Activated naive CD4-positive, alpha-beta T cell treated with Interleukin-2 at 50 U/mL for 16 hours (primary cell): ENCODE results near the gene CBLB.

Experiments used
- DNase-seq: peaks from one replicate; pipeline ENCODE4 v3.0.0-alpha.2; 2020

CBLB gene

GRCh38 chr3:105676621-105677300, 192.1 kb downstream of the CBLB start:
- peak; percentile 59 for DNase-seq

- DNase-seq, result no peak
Observed at GRCh38 chr3:105674437-105675065, 194.3 kb downstream of the CBLB start.

- DNase-seq, result no peak
Observed at GRCh38 chr3:105672996-105673395, 195.8 kb downstream of the CBLB start.

GRCh38 chr3:105662306-105662705, 206.5 kb downstream of the CBLB start:
- DNase-seq, result no peak

GRCh38 chr3:105661461-105661860, 207.4 kb downstream of the CBLB start:
- DNase-seq, result no peak

- no peak for DNase-seq
Observed at GRCh38 chr3:105656651-105657504, 211.9 kb downstream of the CBLB start.

GRCh38 chr3:105653868-105654267, 214.9 kb downstream of the CBLB start:
- no peak for DNase-seq

- DNase-seq, result no peak
Observed at GRCh38 chr3:105653166-105653565, 215.6 kb downstream of the CBLB start.

GRCh38 chr3:105649480-105649879, 219.3 kb downstream of the CBLB start:
- DNase-seq, result no peak

GRCh38 chr3:105647047-105647446, 221.8 kb downstream of the CBLB start:
- no peak for DNase-seq

GRCh38 chr3:105639131-105639530, 229.7 kb downstream of the CBLB start:
- DNase-seq, result no peak

GRCh38 chr3:105634708-105635107, 234.1 kb downstream of the CBLB start:
- no peak for DNase-seq

GRCh38 chr3:105629718-105630117, 239.1 kb downstream of the CBLB start:
- DNase-seq, result no peak

- no peak for DNase-seq
Observed at GRCh38 chr3:105626739-105627138, 242.1 kb downstream of the CBLB start.

- DNase-seq, result no peak
Observed at GRCh38 chr3:105622169-105622568, 246.6 kb downstream of the CBLB start.

GRCh38 chr3:105620236-105620635, 248.6 kb downstream of the CBLB start:
- DNase-seq, result no peak

GRCh38 chr3:105619651-105620050, 249.2 kb downstream of the CBLB start:
- DNase-seq, result no peak

GRCh38 chr3:105618556-105618955, 250.3 kb downstream of the CBLB start:
- no peak for DNase-seq

- DNase-seq, result no peak
Observed at GRCh38 chr3:105616374-105617121, 252.3 kb downstream of the CBLB start.

- DNase-seq, result no peak
Observed at GRCh38 chr3:105615814-105616213, 253.0 kb downstream of the CBLB start.

- DNase-seq, result no peak
Observed at GRCh38 chr3:105614288-105615030, 254.4 kb downstream of the CBLB start.

GRCh38 chr3:105613120-105613519, 255.7 kb downstream of the CBLB start:
- DNase-seq, result no peak
